Upper lobe of left lung (tissue), 6 donors: Measurements from ENCODE around the gene UNKL. TPM values are rescaled to one million over a fixed set of nuclear protein-coding genes. Genes with fewer than 3 reads are reported as not detected.

ENCODE experiments used
- ATAC-seq, 2 donors: fragments of 200-7000 bp; cut with Tn5 transposase; one replicate each; pipeline ENCODE4 v1.9.1; 2022; ENCODE audit warnings: mild to moderate bottlenecking in 2 of 2, moderate library complexity in 2 of 2; ENCODE audit not compliant: low FRiP score in 2 of 2
- DNase-seq, 2 donors: peaks; one replicate each; pipeline ENCODE4 v3.0.0-alpha.2; 2019 to 2020
- H3K27ac ChIP-seq, 4 donors: fragments of 200-600 bp; sonication (generic); one replicate each; pipeline ENCODE4 v1.5.1; 2016 to 2019
- H3K27me3 ChIP-seq, 4 donors: fragments of 200-600 bp; sonication (generic); one replicate each; pipeline ENCODE4 v1.5.1; 2017 to 2019
- H3K36me3 ChIP-seq, 4 donors: fragments of 200-600 bp; sonication (generic); one replicate each; pipeline ENCODE4 v1.5.1; 2016 to 2019
- H3K4me1 ChIP-seq, 4 donors: fragments of 200-600 bp; sonication (generic); one replicate each; pipeline ENCODE4 v1.5.1; 2018 to 2019
- H3K4me3 ChIP-seq, 4 donors: fragments of 200-600 bp; sonication (generic); one replicate each; pipeline ENCODE4 v1.5.1; 2017 to 2019; ENCODE audit warnings: mild to moderate bottlenecking in 2 of 4, moderate library complexity in 1 of 4
- H3K9me3 ChIP-seq, 4 donors: fragments of 200-600 bp; sonication (generic); one replicate each; pipeline ENCODE4 v1.5.1; 2018 to 2019
- CTCF ChIP-seq, 6 experiments: fragments of 450-650 bp in 4 of 6; fragments of 200-600 bp in 2 of 6; sonication (generic) in 2 of 6; IDR thresholded peaks; one replicate each; pipeline ENCODE4 v1.5.1; 2016 to 2019; ENCODE audit warnings: antibody characterized with exemption in 6 of 6
- EP300 ChIP-seq, 4 donors: sonication (generic); formaldehyde crosslinking; IDR thresholded peaks; one replicate each; pipeline ENCODE4 v1.5.1; 2017; ENCODE audit warnings: antibody characterized with exemption in 4 of 4, control low read depth in 2 of 4
- POLR2A ChIP-seq, 4 donors: fragments of 450-650 bp; IDR thresholded peaks; one replicate each; pipeline ENCODE4 v1.5.1; 2016 to 2017; ENCODE audit warnings: antibody characterized with exemption in 4 of 4, mild to moderate bottlenecking in 2 of 4
- POLR2AphosphoS5 ChIP-seq, 2 donors: sonication (generic); formaldehyde crosslinking; IDR thresholded peaks; one replicate each; pipeline ENCODE4 v1.5.1; 2017; ENCODE audit warnings: antibody characterized with exemption in 2 of 2
- WGBS, 2 donors: methylation state at CpG; one replicate each; pipeline ENCODE4 v1.1.5; 2017 to 2018; 5-methylcytosine and 5-hydroxymethylcytosine counted together
- total RNA-seq, 6 donors: library from RNA; depleted of rRNA in 4 of 6; stranded (reverse); fragments of >200 nt in 4 of 6; gene quantifications; one replicate each; pipeline versions ENCODE4 v1.1.0 to v1.2.1, GENCODE V29; 2016 to 2021
- donor health status: DM: no; HTN: no; CAD: no; lungs with moderate emphysema.
- donor health status: DM: no; HTN: yes; CAD: no; lungs with severe emphysema.

Gene UNKL
- total RNA-seq, 6 donors from 2014 or later: 7.6 to 83.8 (median 28.0) TPM

- no peak overlapping the region for H3K27ac ChIP-seq
- no peaks in the 10 kb centered on the region for H3K27me3 ChIP-seq
- no peaks in the 10 kb centered on the region for H3K9me3 ChIP-seq
- DNase-seq (no peak), ATAC-seq (no peak)
- H3K4me3 ChIP-seq: no peak overlapping the region
- H3K36me3 ChIP-seq: peaks cover 22 to 85% (median 65%) of the 10 kb centered on the region in 4 donors
- TF ChIP-seq EP300 (IDR thresholded peaks at IDR 0.05): no peak
- TF ChIP-seq CTCF (IDR thresholded peaks at IDR 0.05): no peak
- 84 to 86% methylated on average over 27 to 28 of the region's 28 CpGs for WGBS, 2 donors
- H3K4me1 ChIP-seq: no peaks in the 10 kb centered on the region
These were observed 24.2 kb downstream of the UNKL start for GRCh38 chr16:1390239-1390779.

- Histone ChIP-seq H3K27me3 (no peaks in the 10 kb centered on the region), H3K36me3 (peaks cover 28 to 89% (median 69%) of the 10 kb centered on the region in 4 donors), H3K4me1 (no peaks in the 10 kb centered on the region), H3K4me3 (no peak overlapping the region), H3K27ac (no peak overlapping the region), H3K9me3 (no peaks in the 10 kb centered on the region)
- no peak for ATAC-seq
- no peak for DNase-seq
- no peak for TF ChIP-seq CTCF (IDR thresholded peaks at IDR 0.05)
- TF ChIP-seq POLR2A (IDR thresholded peaks at IDR 0.05): no peak
- TF ChIP-seq POLR2AphosphoS5 (IDR thresholded peaks at IDR 0.05): no peak
- TF ChIP-seq EP300 (IDR thresholded peaks at IDR 0.05): no peak
- 92 to 96% methylated on average over 6 to 7 of the region's 7 CpGs for WGBS, 2 donors
These were observed 24.7 kb downstream of the UNKL start for GRCh38 chr16:1389762-1390161.

GRCh38 chr16:1387331-1387730 lies 27.2 kb downstream of the UNKL start:
- DNase-seq: no peak
- H3K4me1 ChIP-seq: no peaks in the 10 kb centered on the region
- no peak overlapping the region for H3K27ac ChIP-seq
- ATAC-seq: no peak
- WGBS, 2 donors: 93 to 96% methylated on average over 5 to 16 of the region's 16 CpGs
- H3K4me3 ChIP-seq: no peak overlapping the region
- no peak for TF ChIP-seq EP300 (IDR thresholded peaks at IDR 0.05)
- no peak for TF ChIP-seq CTCF (IDR thresholded peaks at IDR 0.05)
- no peak for TF ChIP-seq POLR2A (IDR thresholded peaks at IDR 0.05)
- TF ChIP-seq POLR2AphosphoS5 (IDR thresholded peaks at IDR 0.05): no peak
- H3K9me3 ChIP-seq: no peaks in the 10 kb centered on the region
- no peaks in the 10 kb centered on the region for H3K27me3 ChIP-seq
- peaks cover 14 to 86% (median 66%) of the 10 kb centered on the region in 4 donors for H3K36me3 ChIP-seq

GRCh38 chr16:1385232-1385631 lies 29.3 kb downstream of the UNKL start:
- no peaks in the 10 kb centered on the region for H3K9me3 ChIP-seq
- no peaks in the 10 kb centered on the region for H3K27me3 ChIP-seq
- DNase-seq: no peak
- H3K4me3 ChIP-seq: no peak overlapping the region
- peaks cover 0 to 1% (median 0%) of the 10 kb centered on the region in 4 donors for H3K4me1 ChIP-seq
- 96 to 97% methylated on average over 25 to 39 of the region's 39 CpGs for WGBS, 2 donors
- no peak overlapping the region for H3K27ac ChIP-seq
- peaks cover 16 to 82% (median 61%) of the 10 kb centered on the region in 4 donors for H3K36me3 ChIP-seq
- no peak for ATAC-seq
- TF ChIP-seq POLR2A (IDR thresholded peaks at IDR 0.05): no peak
- TF ChIP-seq EP300 (IDR thresholded peaks at IDR 0.05): no peak
- no peak for TF ChIP-seq POLR2AphosphoS5 (IDR thresholded peaks at IDR 0.05)
- no peak for TF ChIP-seq CTCF (IDR thresholded peaks at IDR 0.05)

GRCh38 chr16:1383556-1383955 lies 30.9 kb downstream of the UNKL start:
- Histone ChIP-seq H3K27me3 (no peaks in the 10 kb centered on the region), H3K36me3 (peaks cover 13 to 65% (median 46%) of the 10 kb centered on the region in 4 donors), H3K27ac (no peak overlapping the region), H3K4me3 (no peak overlapping the region), H3K9me3 (no peaks in the 10 kb centered on the region), H3K4me1 (peaks cover 10 to 18% (median 14%) of the 10 kb centered on the region in 4 donors)
- TF ChIP-seq POLR2AphosphoS5 (IDR thresholded peaks at IDR 0.05): no peak
- ATAC-seq: no peak
- WGBS, 2 donors: 92% methylated on average over 18 of the region's 18 CpGs; no CpG with 5 or more reads in 1 of the 2 donors
- DNase-seq: no peak
